Endothelial cell of umbilical vein (primary cell): ENCODE data around the gene SFXN2. TPM values are rescaled to one million over a fixed set of nuclear protein-coding genes. Genes with fewer than 3 reads are reported as not detected.

Source experiments
- BruUV-seq: library from RNA; stranded (reverse); fragments of 400-500 nt; replicated peaks from 2 replicates; lab custom pipeline; 2021; lab: Mats Ljungman, UMichigan
- CTCF ChIA-PET: fragments of 300-600, 350-600 bp; sonication (Branson Sonifier 250); formaldehyde crosslinking; loops from one replicate; lab custom pipeline; 2021; ENCODE audit warnings: antibody characterized with exemption, inconsistent platforms; lab: Charles Lee
- POLR2A ChIA-PET: fragments of 300-600, 350-600 bp; sonication (Branson Sonifier 250); formaldehyde crosslinking; loops from one replicate; lab custom pipeline; 2021; ENCODE audit warnings: antibody characterized with exemption, inconsistent platforms; lab: Charles Lee
- DNase-seq: peaks from one replicate; pipeline ENCODE4 v3.0.0-alpha.2; 2011; ENCODE audit warnings: low read depth, low spot score
- FAIRE-seq: peaks from 2 replicates; lab custom pipeline; 2011; peaks lifted over from hg19 to GRCh38; lab: Jason Lieb, UNC
- H2AFZ ChIP-seq: 2 replicates; pipeline ENCODE4 v1.6.0; 2012; ENCODE audit warnings: low read depth, low read length, control low read depth, inconsistent platforms
- H3K27ac ChIP-seq: 2 replicates; pipeline ENCODE4 v1.5.1; 2011; ENCODE audit warnings: low read depth, mild to moderate bottlenecking, control low read depth, low read length, moderate library complexity; ENCODE audit not compliant: insufficient read depth
- H3K27me3 ChIP-seq, 2 experiments: 2 replicates each; pipeline versions ENCODE4 v1.6.0 to v1.6.1; 2011; ENCODE audit warnings: low read length in 2 of 2, mixed read lengths in 1 of 2; ENCODE audit not compliant: control insufficient read depth in 2 of 2, insufficient read depth in 2 of 2
- H3K36me3 ChIP-seq, 2 experiments: 2 replicates in 1 of 2; 3 replicates in 1 of 2; pipeline ENCODE4 v1.5.1; 2011; ENCODE audit warnings: low read length in 2 of 2, mild to moderate bottlenecking in 1 of 2, moderate library complexity in 1 of 2; ENCODE audit not compliant: control insufficient read depth in 2 of 2, insufficient read depth in 2 of 2; ENCODE audit errors: extremely low read depth in 1 of 2
- H3K4me1 ChIP-seq: 3 replicates; pipeline ENCODE4 v1.5.1; 2011; ENCODE audit warnings: mild to moderate bottlenecking, low read length; ENCODE audit not compliant: control insufficient read depth, insufficient read depth; ENCODE audit errors: extremely low read depth
- H3K4me2 ChIP-seq: 2 replicates; pipeline ENCODE4 v1.6.1; 2011; ENCODE audit warnings: low read length, control low read depth, mixed read lengths; ENCODE audit not compliant: insufficient read depth
- H3K4me3 ChIP-seq, 3 experiments: fragments of 200-600 bp in 1 of 3; sonication (generic), shearing (Covaris generic) in 1 of 3; replicated peaks in 1 of 3; 2 replicates each; pipeline ENCODE4 v1.5.1; 2011 to 2016; ENCODE audit warnings: control low read depth in 3 of 3, low read length in 3 of 3, mild to moderate bottlenecking in 2 of 3, inconsistent platforms in 1 of 3, low read depth in 1 of 3, moderate library complexity in 1 of 3; ENCODE audit not compliant: insufficient read depth in 1 of 3
- H3K79me2 ChIP-seq: 2 replicates; pipeline ENCODE4 v1.6.0; 2012; ENCODE audit warnings: low read length, inconsistent platforms; ENCODE audit not compliant: control insufficient read depth, insufficient read depth
- H3K9ac ChIP-seq: replicated peaks from 2 replicates; pipeline ENCODE3; 2011; ENCODE audit warnings: low read length, control low read depth; ENCODE audit not compliant: insufficient read depth; ENCODE audit errors: extremely low read depth
- H3K9me1 ChIP-seq: replicated peaks from 3 replicates; pipeline ENCODE4 v1.6.0; 2011; ENCODE audit warnings: mild to moderate bottlenecking, low read length; ENCODE audit not compliant: control insufficient read depth, insufficient read depth; ENCODE audit errors: extremely low read depth
- H3K9me3 ChIP-seq: replicated peaks from 2 replicates; pipeline ENCODE4 v1.5.1; 2012; ENCODE audit warnings: low read length, inconsistent platforms; ENCODE audit not compliant: control insufficient read depth, insufficient read depth
- H4K20me1 ChIP-seq: replicated peaks from 2 replicates; pipeline ENCODE3; 2011; ENCODE audit warnings: mild to moderate bottlenecking, low read length; ENCODE audit not compliant: control insufficient read depth, insufficient read depth; ENCODE audit errors: extremely low read depth
- EZH2 ChIP-seq: IDR thresholded peaks from 2 replicates; pipeline ENCODE4 v1.6.1; 2012; ENCODE audit warnings: borderline replicate concordance, low read depth, mild to moderate bottlenecking, moderate library complexity, low read length, inconsistent platforms; ENCODE audit not compliant: severe bottlenecking
- FOS ChIP-seq: IDR thresholded peaks from 2 replicates; pipeline ENCODE4 v1.6.1; 2011; ENCODE audit warnings: mild to moderate bottlenecking, low read length, moderate library complexity, borderline replicate concordance; ENCODE audit not compliant: insufficient read depth
- GATA2 ChIP-seq: IDR thresholded peaks from 2 replicates; pipeline ENCODE4 v1.7.0; 2011; ENCODE audit warnings: low read depth, mild to moderate bottlenecking, moderate library complexity, mixed read lengths, low read length; ENCODE audit not compliant: insufficient read length, insufficient read depth
- JUN ChIP-seq: IDR thresholded peaks from 2 replicates; pipeline ENCODE4 v1.6.1; 2011; ENCODE audit warnings: borderline replicate concordance, low read depth; ENCODE audit not compliant: insufficient read length, insufficient read depth
- MYC ChIP-seq: IDR thresholded peaks from one replicate; pipeline ENCODE4 v1.6.1; 2011; ENCODE audit warnings: mild to moderate bottlenecking, low read depth, low read length
- POLR2A ChIP-seq: IDR thresholded peaks from 2 replicates; pipeline ENCODE4 v1.6.1; 2012; ENCODE audit warnings: low read depth, mild to moderate bottlenecking, control low read depth, low read length
- POLR2AphosphoS5 ChIP-seq: IDR thresholded peaks from 2 replicates; pipeline ENCODE4 v1.6.1; 2012; ENCODE audit warnings: low read depth, mild to moderate bottlenecking, control low read depth, low read length, moderate library complexity; ENCODE audit not compliant: insufficient read depth
- dilution Hi-C: fragments of 300-500 bp; cut with MboI; formaldehyde crosslinking; loops from one replicate; pipeline ENCODE4 v1.15.0; 2019; ENCODE audit warnings: low sequenced_read_pairs; ENCODE audit not compliant: extremely low pct_ligation_motif_present
- intact Hi-C: fragments of 100-400 bp; cut with micrococcal nuclease; formaldehyde crosslinking; loops from one replicate; pipeline ENCODE4 v1.10.0; 2022
- polyA plus RNA-seq, 4 experiments: library from polyadenylated mRNA; depleted of rRNA in 3 of 4; stranded (reverse) in 3 of 4; unstranded in 1 of 4; fragments of >200 nt; gene quantifications; 2 replicates each; pipeline versions ENCODE4 v1.2.1 to v1.2.3, GENCODE V29; 2011 to 2012; ENCODE audit warnings: missing spikeins in 1 of 4
- total RNA-seq: library from RNA; stranded (reverse); gene quantifications from 2 replicates; pipeline ENCODE4 v1.2.3, GENCODE V29; 2021
- TF ChIP-seq, protein P1 (sequence below), 2 donors: IDR thresholded peaks; 1 replicate in 1 of 2; 2 replicates in 1 of 2; pipeline ENCODE4 v1.5.1; 2011; ENCODE audit warnings: low read length in 2 of 2, mild to moderate bottlenecking in 2 of 2, moderate library complexity in 2 of 2, control low read depth in 1 of 2, inconsistent platforms in 1 of 2, low read depth in 1 of 2; ENCODE audit not compliant: insufficient read depth in 1 of 2; ENCODE audit errors: extremely low read depth in 1 of 2
- TF ChIP-seq, protein P2 (sequence below): IDR thresholded peaks from 2 replicates; pipeline ENCODE4 v1.6.1; 2011; ENCODE audit not compliant: insufficient read depth, insufficient read length

SFXN2 gene
- total and polyA plus RNA-seq, 2 donors (not counting 3 experiments of a cell fraction or from before 2014, with no cell fraction given), result 9.8 to 17.0 TPM

DNA sequence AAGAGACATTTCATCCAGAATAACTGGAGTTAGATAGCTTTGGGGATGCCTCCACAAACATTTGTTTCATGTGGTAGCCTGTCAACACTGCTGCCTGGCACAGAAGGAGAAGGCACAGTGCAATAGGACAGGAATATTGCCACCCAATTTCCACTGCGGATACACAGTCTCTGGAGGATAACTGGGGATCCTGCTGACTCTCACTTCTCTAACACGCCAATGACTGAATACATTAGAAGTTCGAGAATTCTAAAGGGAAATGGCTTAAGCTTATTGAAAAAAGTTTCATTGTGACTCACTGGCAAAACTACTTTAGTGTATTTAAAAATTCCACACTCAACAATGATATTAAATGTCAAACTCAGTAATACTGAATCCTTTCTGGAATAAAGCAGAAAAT lies 13.2 kb upstream of the SFXN2 start:
- no peaks in the 10 kb centered on the region for H3K27me3 ChIP-seq
- no peaks in the 10 kb centered on the region for H3K4me1 ChIP-seq
- FAIRE-seq (no peak), DNase-seq (no peak)
- H3K36me3 ChIP-seq, result peaks cover 2 to 3% of the 10 kb centered on the region in 2 experiments
- TF ChIP-seq POLR2A, result no peak
- TF ChIP-seq GATA2, result no peak
- TF ChIP-seq MYC, result no peak
- TF ChIP-seq, protein P1, sequence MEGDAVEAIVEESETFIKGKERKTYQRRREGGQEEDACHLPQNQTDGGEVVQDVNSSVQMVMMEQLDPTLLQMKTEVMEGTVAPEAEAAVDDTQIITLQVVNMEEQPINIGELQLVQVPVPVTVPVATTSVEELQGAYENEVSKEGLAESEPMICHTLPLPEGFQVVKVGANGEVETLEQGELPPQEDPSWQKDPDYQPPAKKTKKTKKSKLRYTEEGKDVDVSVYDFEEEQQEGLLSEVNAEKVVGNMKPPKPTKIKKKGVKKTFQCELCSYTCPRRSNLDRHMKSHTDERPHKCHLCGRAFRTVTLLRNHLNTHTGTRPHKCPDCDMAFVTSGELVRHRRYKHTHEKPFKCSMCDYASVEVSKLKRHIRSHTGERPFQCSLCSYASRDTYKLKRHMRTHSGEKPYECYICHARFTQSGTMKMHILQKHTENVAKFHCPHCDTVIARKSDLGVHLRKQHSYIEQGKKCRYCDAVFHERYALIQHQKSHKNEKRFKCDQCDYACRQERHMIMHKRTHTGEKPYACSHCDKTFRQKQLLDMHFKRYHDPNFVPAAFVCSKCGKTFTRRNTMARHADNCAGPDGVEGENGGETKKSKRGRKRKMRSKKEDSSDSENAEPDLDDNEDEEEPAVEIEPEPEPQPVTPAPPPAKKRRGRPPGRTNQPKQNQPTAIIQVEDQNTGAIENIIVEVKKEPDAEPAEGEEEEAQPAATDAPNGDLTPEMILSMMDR (IDR thresholded peaks at IDR 0.05; ENCODE audit: extremely low read depth in 1 of 2, insufficient read depth in 1 of 2, low read depth in 1 of 2, low read length in 2 of 2), result no peak
- no peak for TF ChIP-seq EZH2
- TF ChIP-seq, protein P2, sequence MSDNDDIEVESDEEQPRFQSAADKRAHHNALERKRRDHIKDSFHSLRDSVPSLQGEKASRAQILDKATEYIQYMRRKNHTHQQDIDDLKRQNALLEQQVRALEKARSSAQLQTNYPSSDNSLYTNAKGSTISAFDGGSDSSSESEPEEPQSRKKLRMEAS, result no peak
- TF ChIP-seq POLR2AphosphoS5, result no peak
- TF ChIP-seq FOS, result no peak
- TF ChIP-seq JUN, result no peak
- no peak overlapping the region for H3K27ac ChIP-seq
- intact Hi-C loops (no loop called here), dilution Hi-C loops (no loop called here)
- no peak overlapping the region for H3K4me2 ChIP-seq
- no peak overlapping the region for H2AFZ ChIP-seq
- no peaks in the 10 kb centered on the region for H3K9me1 ChIP-seq
- H3K79me2 ChIP-seq, result no peaks in the 10 kb centered on the region
- no TSS peak for BruUV-seq
- no peaks in the 10 kb centered on the region for H4K20me1 ChIP-seq
- ChIA-PET CTCF (interaction anchor here (2.4 kb wide), 1 partner anchor 12 kb away, joined by 9 read pairs; the partner anchor contains the start of genes ARL3 and SFXN2), POLR2A (interaction anchor here (0.6 kb wide), 2 partner anchors 10 to 604 kb away, joined by 4 to 9 read pairs; no protein-coding TSS in a partner anchor)
- H3K9ac ChIP-seq, result no peak overlapping the region
- no peak overlapping the region for H3K4me3 ChIP-seq
- no peaks in the 10 kb centered on the region for H3K9me3 ChIP-seq
